Measurements from ENCODE around the gene MYT1.

GRCh38 chr20:64241061-64241460 lies 76.8 kb downstream of the MYT1 start:
- TF ChIP-seq CTCF (IDR thresholded peaks at IDR 0.05; ENCODE audit: insufficient read depth, low read length) (no peak), REST (IDR thresholded peaks at IDR 0.05; ENCODE audit: insufficient replicate concordance, low read depth) (no peak), POLR2AphosphoS5 (IDR thresholded peaks at IDR 0.05; ENCODE audit: low read depth) (no peak), GABPA (IDR thresholded peaks at IDR 0.05; ENCODE audit: low read depth) (no peak), SPI1 (IDR thresholded peaks at IDR 0.05; ENCODE audit: borderline replicate concordance, low read depth) (no peak)
